ENCODE data around the gene SCNN1G. TPM values are rescaled to one million over a fixed set of nuclear protein-coding genes. Genes with fewer than 3 reads are reported as not detected.

Gene SCNN1G
- total RNA-seq, 1 donor from 2014 or later: not detected

DNA sequence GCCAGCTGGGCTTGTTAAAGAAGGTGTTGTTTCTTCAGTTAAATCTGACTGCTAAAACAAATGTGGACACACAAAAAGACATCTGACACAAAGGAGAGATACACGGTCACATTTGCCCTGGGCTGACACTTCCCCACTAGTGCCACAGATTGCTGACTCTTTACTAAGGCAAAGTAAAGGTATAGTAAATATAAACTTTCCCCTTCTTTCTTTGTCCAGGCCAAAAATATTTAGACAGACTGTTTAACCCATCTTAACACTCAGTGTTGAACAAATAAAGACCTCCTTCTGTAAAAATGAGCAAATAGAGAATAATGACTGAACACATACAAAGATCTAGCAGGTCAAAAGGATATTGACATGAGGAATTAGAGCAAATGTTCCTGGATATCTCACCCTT, 58.4 kb downstream of the SCNN1G start:
- Mint-ChIP-seq H3K9me3 (peaks cover 7% of the 10 kb centered on the region), H3K27me3 (ENCODE audit: insufficient read depth, low read depth) (peaks cover 2% of the 10 kb centered on the region), H3K4me1 (no peaks in the 10 kb centered on the region), H3K4me3 (no peak overlapping the region), H3K36me3 (no peaks in the 10 kb centered on the region), H3K27ac (no peak overlapping the region)
- Histone ChIP-seq H3F3A (ENCODE audit: low read depth) (no peaks in the 10 kb centered on the region), H3K27me3 (no peaks in the 10 kb centered on the region), H3K27ac (no peak overlapping the region), H2AFZ (replicated peaks) (peak overlapping the region; percentile 44), H4K20me1 (ENCODE audit: low read depth) (no peaks in the 10 kb centered on the region), H3K36me3 (no peaks in the 10 kb centered on the region), H3K4me1 (peaks cover 5% of the 10 kb centered on the region), H3K9me3 (ENCODE audit: low read depth) (no peaks in the 10 kb centered on the region), H3K9ac (no peak overlapping the region), H3K79me2 (ENCODE audit: low read depth) (no peaks in the 10 kb centered on the region), H3K4me2 (peak overlapping the region; percentile 32), H3K4me3 (no peak overlapping the region)
- TF ChIP-seq EZH2 (IDR thresholded peaks at IDR 0.05): no peak
- TF ChIP-seq EZH2phosphoT487 (IDR thresholded peaks at IDR 0.05): no peak
- TF ChIP-seq, protein P1, sequence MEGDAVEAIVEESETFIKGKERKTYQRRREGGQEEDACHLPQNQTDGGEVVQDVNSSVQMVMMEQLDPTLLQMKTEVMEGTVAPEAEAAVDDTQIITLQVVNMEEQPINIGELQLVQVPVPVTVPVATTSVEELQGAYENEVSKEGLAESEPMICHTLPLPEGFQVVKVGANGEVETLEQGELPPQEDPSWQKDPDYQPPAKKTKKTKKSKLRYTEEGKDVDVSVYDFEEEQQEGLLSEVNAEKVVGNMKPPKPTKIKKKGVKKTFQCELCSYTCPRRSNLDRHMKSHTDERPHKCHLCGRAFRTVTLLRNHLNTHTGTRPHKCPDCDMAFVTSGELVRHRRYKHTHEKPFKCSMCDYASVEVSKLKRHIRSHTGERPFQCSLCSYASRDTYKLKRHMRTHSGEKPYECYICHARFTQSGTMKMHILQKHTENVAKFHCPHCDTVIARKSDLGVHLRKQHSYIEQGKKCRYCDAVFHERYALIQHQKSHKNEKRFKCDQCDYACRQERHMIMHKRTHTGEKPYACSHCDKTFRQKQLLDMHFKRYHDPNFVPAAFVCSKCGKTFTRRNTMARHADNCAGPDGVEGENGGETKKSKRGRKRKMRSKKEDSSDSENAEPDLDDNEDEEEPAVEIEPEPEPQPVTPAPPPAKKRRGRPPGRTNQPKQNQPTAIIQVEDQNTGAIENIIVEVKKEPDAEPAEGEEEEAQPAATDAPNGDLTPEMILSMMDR (IDR thresholded peaks at IDR 0.05): no peak
- no peak for DNase-seq (ENCODE audit: low spot score)

DNA sequence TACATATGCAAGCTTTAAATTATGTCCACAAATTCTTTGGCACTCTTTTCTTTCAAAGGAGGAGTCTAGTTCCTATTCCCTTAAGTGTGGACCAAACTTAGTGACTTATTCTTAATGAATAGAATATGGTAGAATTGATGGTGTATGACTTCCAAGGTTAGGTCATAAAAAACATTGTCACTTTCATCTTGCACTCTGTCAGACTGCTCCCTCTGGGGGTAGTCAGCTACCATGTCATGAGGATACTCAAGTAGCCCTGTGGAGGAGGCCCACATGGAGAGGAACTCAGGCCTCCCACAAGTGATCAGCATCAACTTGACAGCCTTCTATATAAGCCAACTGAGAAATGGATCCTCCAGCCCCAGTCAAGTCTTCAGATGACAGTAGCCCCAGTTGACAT, 61.6 kb downstream of the SCNN1G start:
- H3K4me1 Mint-ChIP-seq: no peaks in the 10 kb centered on the region
- Histone ChIP-seq H4K20me1 (ENCODE audit: low read depth) (no peaks in the 10 kb centered on the region), H3F3A (ENCODE audit: low read depth) (no peaks in the 10 kb centered on the region), H2AFZ (replicated peaks) (no peak overlapping the region), H3K4me3 (no peak overlapping the region), H3K4me2 (no peak overlapping the region), H3K36me3 (no peaks in the 10 kb centered on the region), H3K4me1 (peaks cover 5% of the 10 kb centered on the region), H3K27ac (no peak overlapping the region), H3K27me3 (no peaks in the 10 kb centered on the region), H3K9me3 (ENCODE audit: low read depth) (no peaks in the 10 kb centered on the region), H3K79me2 (ENCODE audit: low read depth) (no peaks in the 10 kb centered on the region), H3K9ac (no peak overlapping the region)
- TF ChIP-seq, protein P1 (IDR thresholded peaks at IDR 0.05): no peak
- TF ChIP-seq EZH2 (IDR thresholded peaks at IDR 0.05) (no peak), EZH2phosphoT487 (IDR thresholded peaks at IDR 0.05) (no peak)
- H3K4me3 Mint-ChIP-seq: no peak overlapping the region
- H3K9me3 Mint-ChIP-seq: peaks cover 7% of the 10 kb centered on the region
- no peak for DNase-seq (ENCODE audit: low spot score)
- no peaks in the 10 kb centered on the region for H3K36me3 Mint-ChIP-seq
- H3K27me3 Mint-ChIP-seq (ENCODE audit: insufficient read depth, low read depth): no peaks in the 10 kb centered on the region
- no peak overlapping the region for H3K27ac Mint-ChIP-seq

DNA sequence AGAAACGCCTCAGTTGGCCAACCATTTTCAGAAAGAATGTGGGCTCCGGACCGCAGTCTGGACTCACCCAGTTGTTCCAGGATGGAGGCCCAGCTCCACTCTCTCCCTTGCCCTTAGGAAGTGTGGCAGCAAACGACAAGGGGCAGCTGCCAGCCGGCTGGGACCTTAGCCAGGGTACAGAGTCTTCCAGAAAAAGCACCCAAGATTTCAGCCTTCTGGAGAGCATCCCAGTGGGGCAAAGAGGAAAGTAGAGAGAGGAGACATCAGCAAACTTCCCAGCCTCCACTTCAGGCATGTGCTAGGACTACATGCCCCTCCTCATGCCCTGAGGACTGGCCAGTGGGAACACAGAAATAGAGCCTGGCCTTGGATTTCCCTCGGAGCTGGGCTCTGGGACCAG, 62.7 kb downstream of the SCNN1G start:
- Histone ChIP-seq H3K27me3 (no peaks in the 10 kb centered on the region), H3K9ac (no peak overlapping the region), H3K4me1 (peaks cover 5% of the 10 kb centered on the region), H3K36me3 (no peaks in the 10 kb centered on the region), H4K20me1 (ENCODE audit: low read depth) (no peaks in the 10 kb centered on the region), H2AFZ (replicated peaks) (no peak overlapping the region), H3K27ac (no peak overlapping the region), H3K4me3 (no peak overlapping the region), H3F3A (ENCODE audit: low read depth) (no peaks in the 10 kb centered on the region), H3K4me2 (no peak overlapping the region), H3K9me3 (ENCODE audit: low read depth) (no peaks in the 10 kb centered on the region), H3K79me2 (ENCODE audit: low read depth) (no peaks in the 10 kb centered on the region)
- no peak overlapping the region for H3K27ac Mint-ChIP-seq
- no peaks in the 10 kb centered on the region for H3K36me3 Mint-ChIP-seq
- no peak for DNase-seq (ENCODE audit: low spot score)
- no peak overlapping the region for H3K4me3 Mint-ChIP-seq
- peaks cover 7% of the 10 kb centered on the region for H3K9me3 Mint-ChIP-seq
- TF ChIP-seq EZH2phosphoT487 (IDR thresholded peaks at IDR 0.05): no peak
- no peak for TF ChIP-seq EZH2 (IDR thresholded peaks at IDR 0.05)
- TF ChIP-seq, protein P1 (IDR thresholded peaks at IDR 0.05): no peak
- H3K27me3 Mint-ChIP-seq (ENCODE audit: insufficient read depth, low read depth): peaks cover 2% of the 10 kb centered on the region
- no peaks in the 10 kb centered on the region for H3K4me1 Mint-ChIP-seq

Measured in neural progenitor cell (in vitro differentiated cells).